Renal pelvis (tissue), 4 donors: ENCODE measurements around the gene LUZP2. TPM values are rescaled to one million over a fixed set of nuclear protein-coding genes. Genes with fewer than 3 reads are reported as not detected.

Source experiments
- DNase-seq: peaks from one replicate; pipeline ENCODE4 v3.0.0-alpha.2; 2013
- polyA plus RNA-seq, 3 donors: library from polyadenylated mRNA; unstranded; fragments of 120-200 nt; gene quantifications; one replicate each; pipeline ENCODE4 v1.2.1, GENCODE V29; 2013; ENCODE audit not compliant: insufficient read length in 3 of 3

The LUZP2 gene
- polyA plus RNA-seq, 3 donors, result 1.1 to 2.2 (median 1.7) TPM

DNA sequence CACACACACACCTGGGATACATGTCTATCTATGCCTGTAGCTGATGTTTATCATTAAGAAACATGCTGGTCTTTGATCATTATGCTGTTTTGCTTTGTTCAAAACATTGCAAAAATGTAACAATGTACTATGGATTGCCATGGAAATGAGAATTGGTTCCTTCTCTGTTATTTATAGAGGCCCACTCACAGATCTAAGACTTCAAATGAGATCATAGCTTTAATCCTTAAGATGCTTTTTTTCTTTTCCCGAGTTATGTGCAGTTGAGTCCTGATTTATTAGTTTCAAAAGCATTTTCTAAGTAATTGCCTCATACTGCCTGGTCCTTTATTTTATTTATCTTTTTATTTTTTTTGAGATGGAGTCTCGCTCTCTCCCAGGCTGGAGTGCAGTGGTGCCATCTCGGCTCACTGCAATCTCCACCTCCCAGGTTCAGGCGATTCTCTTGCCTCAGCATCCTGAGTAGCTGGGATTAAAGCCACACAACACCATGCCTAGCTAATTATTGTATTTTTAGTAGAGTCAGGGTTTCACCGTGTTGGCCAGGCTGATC lies 131.4 kb downstream of the LUZP2 start:
- no peak for DNase-seq

- DNase-seq, result no peak
Measured at GRCh38 chr11:24634606-24635160, 137.8 kb downstream of the LUZP2 start.

DNA sequence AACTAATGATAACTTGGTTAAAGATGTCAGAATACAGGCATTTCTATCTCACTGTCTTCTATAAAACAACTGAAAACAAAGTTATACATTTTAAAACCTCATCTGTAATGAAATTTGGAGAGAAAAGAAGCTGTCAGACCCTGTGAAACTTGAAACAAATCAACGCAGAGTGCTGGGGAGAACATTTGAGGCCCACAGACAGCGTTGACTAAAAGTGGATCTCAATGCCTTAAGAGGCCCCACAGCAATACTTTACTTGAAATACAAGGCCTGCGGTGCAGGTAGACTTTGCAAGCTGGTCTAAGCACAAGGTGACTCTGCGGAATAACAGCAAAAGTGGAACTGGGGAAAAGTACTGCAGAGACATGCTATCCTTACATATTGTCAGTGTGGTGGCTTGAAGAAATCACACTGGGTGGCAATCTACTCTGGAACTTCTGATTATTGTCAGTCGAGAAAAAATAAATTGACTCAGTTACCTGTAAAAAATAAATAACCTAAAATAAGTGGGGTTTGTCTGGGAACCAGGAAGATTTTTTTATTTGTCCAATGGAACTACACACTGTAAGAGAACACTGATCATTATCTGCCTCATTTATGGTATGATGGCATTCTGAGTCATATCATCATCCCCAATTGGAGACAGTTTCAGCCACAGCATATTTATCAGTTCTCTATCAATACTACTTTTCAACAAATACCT lies 138.9 kb downstream of the LUZP2 start:
- DNase-seq, result no peak

- DNase-seq, result no peak
Measured at GRCh38 chr11:24636291-24636629, 139.4 kb downstream of the LUZP2 start.

- no peak for DNase-seq
Measured at GRCh38 chr11:24637520-24637919, 140.7 kb downstream of the LUZP2 start.

DNA sequence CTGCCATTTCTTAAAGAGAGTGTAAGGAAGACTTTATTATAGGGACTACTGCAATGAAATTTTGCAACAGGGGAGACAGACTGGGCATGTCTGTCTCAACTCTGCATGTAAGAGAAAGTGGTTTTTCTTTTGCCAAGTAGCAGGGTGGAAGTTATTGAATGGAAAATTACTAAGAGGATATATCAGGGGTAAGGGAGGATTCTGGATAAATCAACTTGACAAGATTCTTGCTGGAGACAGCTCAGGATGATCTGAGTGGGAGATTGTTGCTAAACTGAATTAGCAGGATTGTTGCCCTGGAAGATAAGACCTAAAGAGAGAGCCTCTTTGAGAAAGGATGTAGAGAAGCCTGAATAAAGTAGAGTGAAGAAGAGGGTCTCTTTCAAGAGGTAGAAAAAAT lies 145.8 kb downstream of the LUZP2 start:
- no peak for DNase-seq

GRCh38 chr11:24645563-24645962 lies 148.7 kb downstream of the LUZP2 start:
- DNase-seq, result no peak

DNA sequence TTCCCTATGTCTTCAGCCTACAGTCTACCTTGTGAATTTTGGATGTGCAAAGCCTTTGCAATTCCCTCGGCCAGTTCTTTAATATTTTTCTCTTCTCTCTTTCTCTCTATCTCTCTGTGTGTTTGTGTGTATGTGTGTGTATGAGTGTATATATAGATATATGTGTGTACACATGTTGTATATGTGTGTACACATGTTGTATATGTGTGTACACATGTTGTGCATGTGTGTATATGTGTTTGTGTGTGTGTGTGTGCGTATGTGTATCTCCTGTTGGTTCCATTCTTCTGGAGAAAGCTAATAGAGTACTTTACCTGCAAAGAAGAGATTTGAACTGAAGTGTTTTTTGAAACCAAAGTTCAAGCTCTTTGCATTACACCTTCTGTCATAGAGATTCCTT lies 155.0 kb downstream of the LUZP2 start:
- DNase-seq, result no peak

DNA sequence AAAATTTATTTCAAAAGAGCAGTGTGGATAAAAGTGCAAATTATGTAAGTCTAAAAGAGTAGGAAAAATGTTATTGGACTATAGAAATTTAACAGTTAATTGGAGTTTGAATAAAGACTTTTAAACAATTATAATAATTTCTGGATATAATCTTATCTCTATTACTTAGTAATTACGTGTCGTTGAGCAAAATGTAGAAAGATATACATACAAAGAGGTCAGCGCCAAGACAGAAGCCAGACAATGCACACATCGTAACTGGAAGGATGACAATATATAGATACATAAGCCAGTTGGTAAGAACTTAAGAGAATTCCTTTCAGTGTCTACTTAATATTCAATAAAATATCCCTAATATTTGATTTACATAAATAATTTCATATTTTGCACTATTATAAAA lies 157.0 kb downstream of the LUZP2 start:
- no peak for DNase-seq

DNA sequence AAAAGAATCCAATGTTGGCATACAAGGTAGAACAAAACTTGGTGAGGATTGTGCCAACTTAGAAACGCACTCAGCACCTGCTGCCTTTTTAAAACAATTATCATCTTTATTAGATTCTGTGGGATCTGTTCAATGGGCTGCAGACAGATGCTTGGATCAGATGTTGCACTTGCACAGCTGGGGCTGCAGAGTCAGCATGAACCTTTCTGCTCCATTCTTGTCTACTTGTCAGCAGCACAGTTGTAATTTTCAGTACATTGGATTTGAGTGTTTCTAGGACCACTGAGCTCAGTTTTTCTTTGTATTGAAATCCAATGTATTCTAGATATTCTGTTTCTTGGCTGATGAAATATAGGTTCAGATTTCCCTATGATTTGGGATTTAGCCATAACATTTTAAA lies 164.5 kb downstream of the LUZP2 start:
- DNase-seq, result no peak

DNA sequence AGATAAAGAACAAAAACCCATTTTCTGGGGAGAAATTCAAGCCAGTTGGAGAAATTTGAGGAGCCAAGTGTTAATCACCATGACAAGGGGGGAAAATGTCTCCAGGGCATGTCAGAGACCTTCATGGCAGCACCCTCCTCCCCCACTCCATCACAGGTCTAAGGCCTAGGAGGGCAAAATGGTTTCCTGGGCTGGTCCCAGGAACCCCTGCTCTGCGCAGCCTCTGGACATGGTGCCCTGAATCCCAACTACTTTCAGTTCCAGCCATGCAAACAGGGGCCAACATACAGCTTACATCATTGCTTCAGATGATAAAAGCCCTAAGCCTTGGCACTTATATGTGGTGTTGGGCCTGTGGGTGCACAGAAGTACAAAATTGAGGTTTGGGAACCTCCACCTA lies 167.5 kb downstream of the LUZP2 start:
- DNase-seq, result no peak

DNA sequence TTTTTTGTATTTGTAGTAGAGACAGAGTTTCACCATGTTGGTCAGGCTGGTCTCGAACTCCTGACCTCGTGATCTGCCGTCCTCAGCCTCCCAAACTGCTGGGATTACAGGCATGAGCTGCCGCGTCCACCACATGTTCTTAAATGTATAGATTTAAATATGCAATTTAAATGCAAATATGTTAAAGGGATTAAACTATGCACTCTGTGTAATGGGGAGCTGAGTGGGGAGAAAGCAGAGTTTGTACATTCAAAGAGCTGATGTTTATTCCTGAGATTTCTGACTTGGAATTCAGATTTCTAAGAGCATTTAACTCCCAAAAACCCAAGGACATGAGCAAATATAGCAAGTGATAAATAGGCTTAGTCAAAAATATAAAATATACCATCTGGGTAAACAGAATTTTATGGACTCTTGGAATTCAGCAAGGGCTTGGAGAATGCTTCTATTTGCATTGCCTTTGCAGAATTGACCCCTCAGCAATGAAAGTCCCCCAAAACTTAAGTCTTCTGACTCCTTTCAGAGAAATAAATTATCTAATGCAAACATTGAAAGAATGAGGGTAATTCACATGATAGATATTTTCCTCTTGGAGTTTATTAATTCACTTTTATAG lies 170.6 kb downstream of the LUZP2 start:
- DNase-seq, result peak; percentile 67

DNA sequence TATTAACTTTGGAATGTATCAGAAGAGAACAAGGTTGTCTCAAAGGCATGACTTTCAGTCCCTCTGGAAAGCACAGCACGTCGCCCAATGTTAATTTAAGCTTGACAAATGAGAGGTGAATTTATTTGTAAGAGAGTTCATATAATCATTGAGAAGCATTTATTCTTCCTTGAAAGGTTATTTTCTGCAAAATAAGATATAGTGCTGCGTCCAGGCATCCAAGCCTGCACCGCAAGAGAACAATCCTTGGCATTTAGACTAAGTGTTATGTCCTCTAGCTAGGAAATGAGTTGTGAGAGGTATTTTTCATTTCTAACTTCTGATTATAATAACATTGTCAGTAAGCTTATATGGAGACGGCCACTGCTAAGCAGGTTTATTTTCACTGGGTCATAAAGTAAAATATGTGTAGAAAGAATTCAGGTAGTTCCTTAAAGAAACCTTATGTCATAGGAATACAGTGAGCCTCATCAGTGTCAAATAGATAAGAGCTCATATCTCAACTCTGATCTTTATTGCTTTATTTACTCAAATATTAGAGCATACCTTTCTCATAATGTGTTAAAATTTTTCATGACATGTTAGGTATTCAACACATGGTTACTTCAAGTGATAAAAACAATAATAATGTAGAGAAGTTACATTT lies 182.0 kb downstream of the LUZP2 start:
- no peak for DNase-seq

DNA sequence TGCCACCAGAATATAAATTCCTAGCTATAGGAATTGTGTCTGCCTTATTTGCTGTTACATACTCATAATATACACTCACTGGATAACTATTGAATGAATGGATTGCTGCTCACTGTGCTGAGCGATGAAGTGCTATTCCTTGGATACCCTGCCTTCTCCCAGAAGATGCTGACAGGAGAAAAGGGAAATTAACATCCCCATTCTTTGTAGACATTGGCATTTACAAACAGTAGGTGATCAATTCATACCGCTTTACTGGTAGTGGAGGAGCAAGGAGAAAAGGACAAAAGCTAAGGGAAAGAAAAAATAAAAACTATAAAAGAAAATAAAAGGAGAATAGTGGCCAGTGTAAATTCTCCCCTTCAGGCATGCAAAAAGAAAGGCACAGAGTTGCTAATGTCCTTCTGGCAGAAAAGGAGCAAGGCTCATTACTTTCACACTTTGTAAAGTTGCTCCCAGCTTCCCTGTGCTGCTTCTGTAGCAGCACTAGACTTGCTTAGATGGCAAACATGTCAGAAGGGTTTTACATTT lies 183.0 kb downstream of the LUZP2 start:
- DNase-seq, result no peak

GRCh38 chr11:24683583-24683982 lies 186.7 kb downstream of the LUZP2 start:
- DNase-seq, result no peak

GRCh38 chr11:24685821-24686220 lies 189.0 kb downstream of the LUZP2 start:
- DNase-seq, result no peak

DNA sequence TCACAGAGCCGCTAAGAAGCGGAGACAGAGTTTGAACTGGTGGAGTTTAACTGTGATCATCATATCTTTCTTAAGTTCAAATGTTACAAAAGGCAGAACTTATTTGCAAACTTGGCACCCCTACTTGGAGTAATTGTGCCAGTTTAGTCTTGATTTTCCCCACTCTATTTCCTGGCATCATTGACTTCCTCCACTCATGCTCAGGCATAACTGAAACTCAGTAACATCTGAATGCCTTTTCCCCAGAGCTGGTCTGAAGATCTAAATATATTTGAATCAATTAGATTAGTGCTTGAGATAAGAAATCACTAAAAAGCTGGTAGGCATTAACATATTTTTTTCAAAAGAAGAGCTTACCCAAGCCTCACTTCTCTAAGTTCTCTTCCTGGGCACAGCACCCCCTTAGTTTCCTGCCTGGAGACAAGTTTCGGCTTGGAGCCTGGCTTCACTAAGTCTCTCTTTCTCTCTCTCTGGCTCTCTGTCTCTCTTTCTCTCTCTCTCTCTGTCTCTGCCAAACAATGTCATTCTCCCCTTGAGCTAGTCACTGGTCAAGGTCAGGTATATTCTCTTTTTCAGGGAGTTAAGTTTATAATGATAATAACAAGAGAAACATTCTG lies 190.8 kb downstream of the LUZP2 start:
- DNase-seq, result no peak

DNA sequence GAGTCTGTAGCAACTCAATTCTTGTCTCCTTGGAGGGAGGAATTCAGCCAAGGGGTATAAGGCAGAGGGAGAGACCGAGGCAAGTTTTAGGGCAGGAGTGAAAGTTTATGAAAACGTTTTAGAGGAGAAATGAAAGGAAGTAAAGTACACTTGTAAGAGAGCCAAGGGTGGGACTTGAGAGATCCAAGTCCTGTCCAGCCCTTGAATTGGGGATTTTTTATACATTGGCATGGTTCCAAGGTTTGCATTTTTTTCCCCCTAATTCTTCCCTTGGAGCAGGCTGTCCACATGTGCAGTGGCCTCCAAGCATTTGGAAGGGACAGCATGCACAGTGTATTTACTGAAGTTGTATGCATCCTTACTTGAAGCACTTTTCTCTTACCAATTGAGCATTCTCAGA lies 192.1 kb downstream of the LUZP2 start:
- DNase-seq, result no peak

GRCh38 chr11:24697522-24698111 lies 200.8 kb downstream of the LUZP2 start:
- DNase-seq, result no peak

DNA sequence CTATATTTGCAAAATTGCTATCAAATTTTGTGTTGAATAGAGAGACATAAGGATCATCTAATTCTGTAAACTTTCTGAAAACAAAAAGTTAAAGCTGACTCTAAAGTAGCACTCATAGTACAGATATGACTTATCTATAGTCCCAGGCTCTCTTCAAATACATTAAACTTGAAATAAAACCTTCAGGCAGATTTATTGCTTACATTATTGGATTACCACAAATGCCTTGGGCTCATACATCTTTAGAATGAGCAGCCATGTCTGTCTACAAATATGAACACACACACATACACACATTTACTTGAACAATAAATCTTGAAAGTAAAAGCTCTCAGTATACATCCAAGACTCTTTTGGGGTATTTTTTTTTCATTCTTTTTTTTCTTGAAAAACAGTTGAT lies 207.9 kb downstream of the LUZP2 start:
- no peak for DNase-seq

DNA sequence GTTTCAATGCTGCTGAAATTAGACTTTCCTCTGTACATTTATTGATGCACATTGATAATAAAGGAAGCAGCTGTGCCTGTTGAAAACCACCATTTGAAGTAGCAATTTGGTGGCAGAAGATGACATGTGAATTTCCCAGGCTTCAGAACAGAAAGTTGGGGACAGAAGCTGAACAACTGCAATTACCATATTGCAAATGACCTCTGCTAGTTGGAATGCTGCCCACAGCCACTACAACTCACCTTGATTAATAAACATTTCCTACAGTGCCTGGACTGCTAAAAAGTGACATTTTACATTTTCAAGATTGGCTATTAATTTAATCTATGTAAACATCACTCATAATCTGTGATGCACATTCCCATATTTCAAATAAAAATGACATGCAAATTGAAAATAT lies 208.6 kb downstream of the LUZP2 start:
- DNase-seq, result no peak

GRCh38 chr11:24708616-24709015 lies 211.8 kb downstream of the LUZP2 start:
- DNase-seq, result no peak
